NT2/D1 (cell line): Measurements from ENCODE around the gene POMGNT1.

Experiments
- SUZ12 ChIP-seq: IDR thresholded peaks from 2 replicates; pipeline ENCODE4 v1.6.1; 2011; ENCODE audit not compliant: insufficient read length, insufficient read depth; ENCODE audit errors: extremely low read depth
- YY1 ChIP-seq: IDR thresholded peaks from 2 replicates; pipeline ENCODE4 v1.6.1; 2011; ENCODE audit not compliant: insufficient read length, insufficient read depth
- ZNF274 ChIP-seq: IDR thresholded peaks from 2 replicates; pipeline ENCODE4 v1.6.1; 2011; ENCODE audit warnings: mild to moderate bottlenecking, low read depth, low read length

DNA sequence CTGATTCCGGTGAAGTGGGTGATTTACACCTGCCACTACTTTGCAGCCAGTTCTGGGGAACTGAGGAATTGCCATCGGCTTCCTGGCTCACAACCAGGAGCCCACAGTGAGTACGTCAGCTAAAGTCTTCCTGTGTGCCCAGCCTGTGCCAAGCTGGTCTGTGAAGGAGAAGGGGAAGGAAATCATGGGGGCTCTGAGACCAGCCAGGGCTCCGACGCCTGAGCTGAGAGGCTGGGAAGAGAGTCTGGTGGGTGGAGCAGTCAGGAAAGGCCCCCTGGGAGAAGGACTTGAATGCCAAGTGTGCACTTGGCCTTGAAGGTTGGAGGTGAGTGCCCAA is 6.1 kb upstream of the POMGNT1 start:
- TF ChIP-seq ZNF274 (no peak), YY1 (no peak), SUZ12 (no peak)
